GM13976 (cell line): ENCODE data around the gene EXOC6B.

ENCODE experiments used
- DNase-seq: peaks from one replicate; pipeline ENCODE4 v3.0.0; 2012; ENCODE audit warnings: low spot score
- CTCF ChIP-seq: IDR thresholded peaks from 2 replicates; pipeline ENCODE4 v1.5.1; 2012; ENCODE audit warnings: borderline replicate concordance, mild to moderate bottlenecking; ENCODE audit not compliant: insufficient read depth; ENCODE audit errors: extremely low read depth, missing control alignments, control extremely low read depth
- in situ Hi-C: fragments of 300-500 bp; cut with MboI; formaldehyde crosslinking; loops from one replicate; pipeline ENCODE4 v1.12.0; 2022; ENCODE audit warnings: low sequenced_read_pairs, mixed read lengths, inconsistent platforms; ENCODE audit not compliant: unreplicated experiment

Gene EXOC6B

DNA sequence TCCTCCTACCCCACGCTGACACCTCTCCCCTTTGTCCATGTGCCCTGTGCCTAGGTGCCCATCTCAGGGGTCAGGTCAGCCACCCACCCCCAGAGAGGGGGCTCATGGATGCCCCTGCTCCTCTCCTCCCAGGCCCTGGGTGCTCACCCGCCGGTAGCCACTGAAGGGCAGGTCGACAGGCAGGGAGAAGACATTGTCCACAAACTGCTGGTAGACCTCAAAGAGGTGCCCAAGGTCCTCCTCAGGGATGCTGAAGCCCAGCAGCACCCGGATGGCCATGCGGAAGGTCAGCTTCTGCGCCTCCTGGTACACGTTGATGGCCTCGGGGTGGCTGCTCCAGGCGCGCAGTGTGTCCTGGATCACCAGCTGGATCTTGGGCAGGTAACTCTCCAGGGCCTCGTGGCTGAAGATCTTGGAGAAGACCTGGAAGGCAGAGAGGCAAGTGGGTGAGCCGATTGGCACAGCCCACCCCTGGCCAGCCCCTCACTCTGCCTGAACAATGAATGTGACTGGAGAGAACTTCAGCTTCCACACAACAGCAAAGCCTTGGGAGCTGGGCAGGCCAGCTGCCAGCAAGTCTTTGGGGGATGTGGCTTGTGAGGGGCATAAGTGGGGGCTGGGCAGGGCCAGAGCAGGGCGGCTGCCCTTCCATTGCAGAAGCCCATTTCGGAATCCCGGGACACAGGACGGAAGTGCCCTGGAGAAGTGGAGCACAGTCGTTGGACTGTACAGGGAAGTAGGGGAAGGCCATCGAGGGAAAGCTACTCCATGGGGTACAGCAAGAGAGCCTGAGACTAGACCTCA is 690.6 kb downstream of the EXOC6B start:
- DNase-seq: no peak
- in situ Hi-C loops: loop anchor here (25.0 kb wide), 1 partner anchor 598 kb away; no protein-coding TSS in a partner anchor
- TF ChIP-seq CTCF: no peak

DNA sequence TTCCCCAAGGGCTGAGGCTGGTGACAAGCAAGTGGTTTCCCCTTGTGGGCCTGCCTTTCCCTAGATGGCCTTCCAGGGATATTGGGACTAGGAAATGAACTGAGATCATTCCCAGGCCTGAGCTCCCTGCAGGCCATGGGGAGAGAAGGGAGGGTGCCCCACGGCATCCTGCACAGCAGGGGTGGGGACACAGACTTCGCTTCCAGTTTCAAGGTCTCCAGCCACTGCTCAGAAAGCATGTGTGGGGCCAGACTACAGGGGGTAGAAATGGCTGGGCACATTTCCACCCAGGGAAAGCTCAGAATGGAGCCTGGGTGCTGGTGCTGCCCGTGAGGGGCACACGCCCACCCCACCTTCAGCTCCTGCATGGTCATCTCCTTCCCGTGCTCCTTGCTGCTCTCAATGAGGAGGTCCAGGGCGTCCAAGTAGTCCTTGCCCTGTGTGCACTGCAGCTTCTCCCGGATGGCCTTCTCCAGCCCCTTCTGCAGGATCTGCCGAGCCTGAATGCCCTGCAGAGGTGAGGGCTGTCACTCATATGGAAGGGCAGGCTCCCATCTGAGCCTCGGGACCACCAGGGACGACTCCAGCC is 691.3 kb downstream of the EXOC6B start:
- no peak for DNase-seq
- TF ChIP-seq CTCF: no peak
- in situ Hi-C loops: loop anchor here (25.0 kb wide), 1 partner anchor 597 kb away; no protein-coding TSS in a partner anchor

- no peak for DNase-seq
- in situ Hi-C loops: loop anchor here (25.0 kb wide), 1 partner anchor 597 kb away; no protein-coding TSS in a partner anchor
- TF ChIP-seq CTCF: no peak
Measured at GRCh38 chr2:72133721-72134407, 692.0 kb downstream of the EXOC6B start.

GRCh38 chr2:72132981-72133720 is 692.7 kb downstream of the EXOC6B start:
- DNase-seq: no peak
- in situ Hi-C loops: loop anchor here (25.0 kb wide), 1 partner anchor 596 kb away; no protein-coding TSS in a partner anchor
- no peak for TF ChIP-seq CTCF

DNA sequence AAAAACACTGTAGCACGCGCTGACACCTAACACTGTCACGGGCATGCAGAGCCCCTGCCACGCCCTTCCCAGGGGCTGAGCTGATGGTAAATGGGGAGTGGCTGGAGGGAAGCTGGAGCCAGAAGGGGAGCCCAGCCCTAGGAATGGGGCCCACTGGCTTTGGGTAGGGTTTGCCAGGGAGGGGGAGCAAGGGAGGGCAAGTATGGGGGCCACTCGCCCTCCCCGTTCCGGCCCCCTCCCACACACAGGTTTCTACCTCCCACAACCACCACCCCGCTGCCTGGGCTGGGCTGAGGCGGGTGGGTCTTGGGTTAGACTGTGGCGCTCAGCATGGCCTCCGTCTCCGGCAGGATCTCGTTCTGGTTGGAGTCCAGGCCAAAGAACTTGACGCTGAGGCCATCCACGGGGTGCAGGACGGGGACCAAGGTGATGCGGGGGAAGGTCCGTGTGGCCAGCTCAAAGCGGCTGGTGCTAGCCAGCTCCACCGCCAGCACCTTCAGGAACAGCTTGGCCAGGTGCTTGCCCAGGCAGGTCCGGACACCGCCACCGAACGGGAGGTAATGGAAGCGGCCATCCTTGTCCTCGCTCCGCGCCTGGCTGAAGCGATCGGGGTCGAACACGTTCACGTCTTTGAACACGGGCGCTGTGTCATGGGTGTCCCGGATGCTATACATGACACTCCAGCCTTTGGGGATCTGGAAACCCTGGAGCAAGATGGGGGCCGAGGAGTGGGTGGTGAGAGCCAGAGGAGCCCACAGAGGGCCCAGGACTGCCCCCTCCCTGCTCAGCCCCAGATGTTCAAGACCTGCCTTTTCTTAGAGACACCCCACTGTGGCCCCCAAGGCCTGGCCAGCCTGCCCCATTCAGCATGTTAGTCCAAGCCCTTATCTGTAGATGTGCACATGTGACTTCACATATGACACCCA is 693.7 kb downstream of the EXOC6B start:
- in situ Hi-C loops: loop anchor here (25.0 kb wide), 1 partner anchor 595 kb away; no protein-coding TSS in a partner anchor
- TF ChIP-seq CTCF: no peak
- no peak for DNase-seq
